Progenitor cell of endocrine pancreas (in vitro differentiated cells): ENCODE data around the gene TRIM72. TPM values are rescaled to one million over a fixed set of nuclear protein-coding genes. Genes with fewer than 3 reads are reported as not detected.
"Not testable (repeated sequence)": the region's sequence is repeated elsewhere in the genome, so short reads cannot be mapped to it uniquely, and the experiment has no call there.

ENCODE experiments used
- DNase-seq: peaks from one replicate; pipeline ENCODE4 v3.0.0; 2021; ENCODE audit warnings: low spot score; ENCODE audit not compliant: unreplicated experiment
- H3K27ac Mint-ChIP-seq: 2 replicates; pipeline ENCODE4 v1.8.0; 2021; ENCODE audit warnings: mild to moderate bottlenecking, moderate library complexity, mixed read lengths
- H3K27me3 Mint-ChIP-seq: 2 replicates; pipeline ENCODE4 v1.8.0; 2021; ENCODE audit warnings: mixed read lengths
- H3K36me3 Mint-ChIP-seq: 2 replicates; pipeline ENCODE4 v1.8.0; 2022; ENCODE audit warnings: mixed read lengths; ENCODE audit not compliant: insufficient read depth
- H3K4me1 Mint-ChIP-seq: 2 replicates; pipeline ENCODE4 v1.8.0; 2021; ENCODE audit warnings: low read depth, mixed read lengths
- H3K4me3 Mint-ChIP-seq: 2 replicates; pipeline ENCODE4 v1.8.0; 2021; ENCODE audit warnings: low read depth, mild to moderate bottlenecking, moderate library complexity, mixed read lengths
- H3K9me3 Mint-ChIP-seq: 2 replicates; pipeline ENCODE4 v1.8.0; 2021; ENCODE audit warnings: low read depth, mixed read lengths
- CTCF ChIP-seq: fragments of 200-600 bp; sonication (generic); IDR thresholded peaks from one replicate; pipeline ENCODE4 v1.5.0; 2021; ENCODE audit warnings: antibody characterized with exemption, mild to moderate bottlenecking; ENCODE audit not compliant: unreplicated experiment
- total RNA-seq: library from RNA; stranded (reverse); gene quantifications from 2 replicates; pipeline ENCODE4 v1.2.1, GENCODE V29; 2021

Gene TRIM72
- total RNA-seq, 1 donor from 2014 or later = 0.14 TPM

DNA sequence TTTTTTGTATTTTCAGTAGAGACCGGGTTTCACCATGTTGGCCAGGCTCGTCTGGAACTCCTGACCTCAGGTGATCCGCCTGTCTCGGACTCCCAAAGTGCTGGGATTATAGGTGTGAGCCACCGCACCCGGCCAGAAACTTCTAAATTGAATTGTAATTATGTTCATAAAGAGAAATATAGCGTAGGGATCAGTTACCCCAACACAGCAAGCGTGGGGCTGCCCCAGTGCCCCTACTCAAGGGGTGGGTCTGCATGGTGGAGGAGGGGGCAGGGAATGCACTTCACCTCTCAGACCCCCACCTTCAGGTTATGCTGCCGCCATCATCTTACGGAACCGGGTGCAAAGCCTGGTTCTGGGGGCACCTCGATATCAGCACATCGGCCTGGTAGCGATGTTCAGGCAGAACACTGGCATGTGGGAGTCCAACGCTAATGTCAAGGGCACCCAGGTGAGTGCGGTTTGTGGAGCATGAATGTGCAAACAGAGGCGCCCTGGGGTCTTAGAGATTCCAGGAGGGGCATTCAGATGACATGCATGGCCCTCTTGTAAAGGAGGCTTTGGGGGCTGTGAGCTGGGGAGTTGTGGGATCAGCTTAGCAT is 63.8 kb downstream of the TRIM72 start:
- Mint-ChIP-seq H3K36me3 (no peaks in the 10 kb centered on the region), H3K27me3 (peaks cover 5% of the 10 kb centered on the region), H3K4me1 (no peaks in the 10 kb centered on the region), H3K27ac (no peak overlapping the region), H3K9me3 (no peaks in the 10 kb centered on the region), H3K4me3 (no peak overlapping the region)
- DNase-seq = no peak
- no peak for TF ChIP-seq CTCF

DNA sequence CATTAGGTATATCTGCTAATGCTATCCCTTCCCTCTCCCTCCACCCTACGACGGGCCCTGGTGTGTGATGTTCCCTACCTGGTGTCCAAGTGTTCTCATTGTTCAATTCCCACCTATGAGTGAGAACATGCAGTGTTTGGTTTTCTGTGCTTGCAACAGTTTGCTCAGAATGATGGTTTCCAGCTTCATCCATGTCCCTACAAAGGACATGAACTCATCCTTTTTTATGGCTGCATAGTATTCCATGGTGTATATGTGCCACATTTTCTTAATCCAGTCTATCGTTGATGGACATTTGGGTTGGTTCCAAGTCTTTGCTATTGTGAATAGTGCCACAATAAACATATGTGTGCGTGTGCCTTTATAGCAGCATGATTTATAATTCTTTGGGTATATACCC is 64.9 kb downstream of the TRIM72 start:
- not testable (repeated sequence) for H3K27me3 Mint-ChIP-seq, H3K4me1 Mint-ChIP-seq, H3K27ac Mint-ChIP-seq, H3K9me3 Mint-ChIP-seq, DNase-seq, H3K4me3 Mint-ChIP-seq, H3K36me3 Mint-ChIP-seq

Other genes with a start within 250 kb of the TRIM72 start
- 4.6 and 5.5 TPM in 2 replicates for gene HSD3B7, start 228.9 kb upstream of the TRIM72 start, total RNA-seq
- 1.0 and 1.6 TPM in 2 replicates for gene STX1B, start 203.5 kb upstream of the TRIM72 start, total RNA-seq
- gene STX4, start 180.6 kb upstream of the TRIM72 start, total RNA-seq = 49.4 and 50.3 TPM in 2 replicates
- 14.3 and 17.5 TPM in 2 replicates for gene ZNF668, start 139.9 kb upstream of the TRIM72 start, total RNA-seq
- 28.5 and 32.6 TPM in 2 replicates for gene ZNF646, start 139.7 kb upstream of the TRIM72 start, total RNA-seq
- gene PRSS53, start 125.2 kb upstream of the TRIM72 start, total RNA-seq = 2.3 and 2.9 TPM in 2 replicates
- 51.0 and 54.8 TPM in 2 replicates for gene VKORC1, start 119.3 kb upstream of the TRIM72 start, total RNA-seq
- gene BCKDK, start 105.7 kb upstream of the TRIM72 start, total RNA-seq = 40.1 and 41.7 TPM in 2 replicates
- 72.4 and 76.1 TPM in 2 replicates for gene KAT8, start 96.5 kb upstream of the TRIM72 start, total RNA-seq
- 107 and 111 TPM in 2 replicates for gene PRSS8, start 78.4 kb upstream of the TRIM72 start, total RNA-seq
- gene PRSS36, start 64.1 kb upstream of the TRIM72 start, total RNA-seq = 0.65 and 0.69 TPM in 2 replicates
- 739 TPM in 2 replicates for gene FUS, start 34.0 kb upstream of the TRIM72 start, total RNA-seq
- gene PYCARD, start 11.4 kb upstream of the TRIM72 start, total RNA-seq = 4.6 and 5.4 TPM in 2 replicates
- not detected in 2 replicates for gene PYDC1, start 3.0 kb downstream of the TRIM72 start, total RNA-seq
- gene ITGAM, start 45.9 kb downstream of the TRIM72 start, total RNA-seq = not detected in 2 replicates
- not detected in 2 replicates for gene ITGAX, start 141.1 kb downstream of the TRIM72 start, total RNA-seq
- not detected in 2 replicates for gene ITGAD, start 179.2 kb downstream of the TRIM72 start, total RNA-seq
- not detected in 2 replicates for gene COX6A2, start 214.2 kb downstream of the TRIM72 start, total RNA-seq
- gene ZNF843, start 228.7 kb downstream of the TRIM72 start, total RNA-seq = 1.2 and 1.4 TPM in 2 replicates
- gene ARMC5, start 245.4 kb downstream of the TRIM72 start, total RNA-seq = 14.6 and 14.8 TPM in 2 replicates